ENCODE results near the gene MYCBP.

- TF ChIP-seq CTCF (IDR thresholded peaks at IDR 0.05) (no peak), POLR2A (IDR thresholded peaks at IDR 0.05) (no peak)
Observed at GRCh38 chr1:38865112-38865715, 7.9 kb downstream of the MYCBP start.

Data from right lobe of liver (tissue), 4 donors.